Erythroblast (primary cell): Measurements from ENCODE around the gene TTLL8.

Experiments used
- GATA1 ChIP-seq: IDR thresholded peaks from 2 replicates; pipeline ENCODE4 v1.6.1; 2011; ENCODE audit warnings: low read depth, mild to moderate bottlenecking, control low read depth, low read length, moderate library complexity
- POLR2A ChIP-seq: IDR thresholded peaks from 2 replicates; pipeline ENCODE4 v1.6.1; 2011; ENCODE audit warnings: mild to moderate bottlenecking, low read length

GRCh38 chr22:50049299-50050195 lies 8.6 kb downstream of the TTLL8 start:
- no peak for TF ChIP-seq POLR2A
- TF ChIP-seq GATA1, result no peak
